Prostate gland (tissue), 2 donors: ENCODE data around the gene TVP23A. TPM values are rescaled to one million over a fixed set of nuclear protein-coding genes. Genes with fewer than 3 reads are reported as not detected.

Experiments
- DNase-seq: peaks from one replicate; pipeline ENCODE4 v3.0.0-alpha.2; 2019; ENCODE audit warnings: low spot score
- H3K27ac ChIP-seq, 2 donors: fragments of 200-600 bp; sonication (generic); 2 replicates each; pipeline ENCODE4 v1.5.1; 2017 to 2019
- H3K27me3 ChIP-seq: fragments of 200-600 bp; sonication (generic); replicated peaks from 2 replicates; pipeline ENCODE4 v1.5.1; 2019; ENCODE audit not compliant: insufficient read depth
- H3K36me3 ChIP-seq, 2 donors: fragments of 200-600 bp; sonication (generic); 1 replicate in 1 of 2; 2 replicates in 1 of 2; pipeline versions ENCODE4 v1.5.1 to v1.8.1; 2017 to 2019
- H3K4me1 ChIP-seq: fragments of 200-600 bp; sonication (generic); replicated peaks from 2 replicates; pipeline ENCODE4 v1.5.1; 2019
- H3K4me3 ChIP-seq, 2 donors: fragments of 200-600 bp; sonication (generic); 2 replicates each; pipeline ENCODE4 v1.5.1; 2017 to 2019
- H3K9me3 ChIP-seq: fragments of 200-600 bp; sonication (generic); 2 replicates; pipeline ENCODE4 v1.5.1; 2017
- CTCF ChIP-seq, 4 experiments: fragments of 200-600 bp in 2 of 4; fragments of 450-650 bp in 2 of 4; sonication (generic) in 2 of 4; IDR thresholded peaks; 1 replicate in 3 of 4; 2 replicates in 1 of 4; pipeline ENCODE4 v1.5.1; 2016 to 2019; ENCODE audit warnings: antibody characterized with exemption in 4 of 4, mild to moderate bottlenecking in 2 of 4, moderate library complexity in 2 of 4
- POLR2A ChIP-seq: fragments of 450-650 bp; IDR thresholded peaks from one replicate; pipeline ENCODE4 v1.6.1; 2016; ENCODE audit warnings: antibody characterized with exemption, mild to moderate bottlenecking
- POLR2AphosphoS5 ChIP-seq: sonication (generic); formaldehyde crosslinking; IDR thresholded peaks from one replicate; pipeline ENCODE4 v1.6.1; 2017; ENCODE audit warnings: antibody characterized with exemption
- WGBS: methylation state at CpG from one replicate; pipeline ENCODE4 v1.1.5; 2018; 5-methylcytosine and 5-hydroxymethylcytosine counted together
- intact Hi-C: fragments of 100-400 bp; cut with DNase I; formaldehyde crosslinking; loops from one replicate; pipeline ENCODE4 v1.14.2; 2022
- total RNA-seq, 2 donors: library from RNA; depleted of rRNA; stranded (reverse); fragments of >200 nt; gene quantifications; one replicate each; pipeline ENCODE4 v1.1.0, GENCODE V29; 2016

TVP23A gene
- total RNA-seq, 2 donors from 2014 or later, result 0.27 to 5.8 TPM

DNA sequence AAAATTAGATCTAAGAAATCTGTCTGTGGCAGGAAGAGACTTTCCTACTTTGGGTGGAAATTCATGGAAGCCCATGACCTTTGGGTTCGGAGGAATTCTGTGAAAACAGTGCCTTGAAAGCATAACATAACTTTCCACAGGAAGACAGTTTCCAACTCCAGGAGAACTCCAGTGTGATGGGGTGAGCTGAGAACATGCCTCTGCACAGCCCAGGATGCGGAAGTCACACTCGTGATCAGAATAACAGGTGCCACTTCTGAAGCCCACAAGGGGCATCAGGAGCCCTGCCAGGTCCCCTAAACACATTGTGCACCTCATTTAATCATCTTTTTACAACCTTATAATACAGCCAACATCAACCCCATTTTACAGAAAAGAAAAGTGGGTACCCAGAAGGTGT lies 9.7 kb downstream of the TVP23A start:
- no peak for TF ChIP-seq POLR2A
- no peak for TF ChIP-seq CTCF (IDR thresholded peaks at IDR 0.05)
- TF ChIP-seq POLR2AphosphoS5, result no peak
- Histone ChIP-seq H3K4me3 (no peak overlapping the region), H3K27ac (no peak overlapping the region), H3K27me3 (no peaks in the 10 kb centered on the region), H3K9me3 (no peaks in the 10 kb centered on the region), H3K36me3 (no peaks in the 10 kb centered on the region), H3K4me1 (no peaks in the 10 kb centered on the region)
- WGBS, result 76% methylated on average over 3 of the region's 3 CpGs
- no peak for DNase-seq
- intact Hi-C loops, result no loop called here

- no peak for DNase-seq
- Histone ChIP-seq H3K4me1 (no peaks in the 10 kb centered on the region), H3K27ac (no peak overlapping the region), H3K4me3 (no peak overlapping the region), H3K9me3 (no peaks in the 10 kb centered on the region), H3K27me3 (no peaks in the 10 kb centered on the region), H3K36me3 (no peaks in the 10 kb centered on the region)
- intact Hi-C loops, result no loop called here
- WGBS, result 87% methylated on average over 3 of the region's 3 CpGs
- no peak for TF ChIP-seq CTCF (IDR thresholded peaks at IDR 0.05)
- no peak for TF ChIP-seq POLR2AphosphoS5
- no peak for TF ChIP-seq POLR2A
These were observed 10.4 kb downstream of the TVP23A start for GRCh38 chr16:10808218-10808617.

DNA sequence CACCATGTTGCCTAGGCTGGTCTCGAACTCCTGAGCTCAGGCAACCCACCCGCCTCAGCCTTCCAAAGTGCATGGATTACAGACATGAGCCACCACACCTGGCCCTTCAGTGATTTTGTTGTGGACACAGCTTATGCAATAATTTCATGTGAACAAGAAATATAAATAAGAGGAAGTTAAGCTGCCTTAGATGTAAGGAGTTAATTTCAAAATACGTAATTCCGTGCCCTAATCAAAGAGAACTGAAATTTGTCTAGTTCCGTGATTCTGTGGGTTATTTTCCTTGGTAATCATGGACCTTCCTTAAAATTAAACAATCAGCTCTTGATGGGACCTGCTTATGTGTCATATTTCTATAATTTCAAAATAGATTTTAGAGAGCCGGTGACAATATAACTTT lies 11.9 kb downstream of the TVP23A start:
- Histone ChIP-seq H3K27me3 (no peaks in the 10 kb centered on the region), H3K27ac (no peak overlapping the region), H3K4me3 (no peak overlapping the region), H3K36me3 (no peaks in the 10 kb centered on the region), H3K4me1 (no peaks in the 10 kb centered on the region), H3K9me3 (no peaks in the 10 kb centered on the region)
- intact Hi-C loops, result no loop called here
- 92% methylated on average over 6 of the region's 6 CpGs for WGBS
- no peak for DNase-seq
- no peak for TF ChIP-seq POLR2A
- no peak for TF ChIP-seq POLR2AphosphoS5
- TF ChIP-seq CTCF (IDR thresholded peaks at IDR 0.05), result no peak

- 57% methylated on average over 9 of the region's 9 CpGs for WGBS
- no peak overlapping the region for H3K4me3 ChIP-seq
These were observed 13.3 kb downstream of the TVP23A start for GRCh38 chr16:10805334-10805733.

More at GRCh38 chr16:10805334-10805733, 13.3 kb downstream of the TVP23A start:
- Histone ChIP-seq H3K27me3 (no peaks in the 10 kb centered on the region), H3K4me1 (no peaks in the 10 kb centered on the region), H3K27ac (no peak overlapping the region), H3K36me3 (no peaks in the 10 kb centered on the region), H3K9me3 (no peaks in the 10 kb centered on the region)
- intact Hi-C loops, result no loop called here
- TF ChIP-seq POLR2A (no peak), CTCF (IDR thresholded peaks at IDR 0.05) (no peak), POLR2AphosphoS5 (no peak)
- no peak for DNase-seq
